WTC11 (cell line): ENCODE results near the gene CASKIN1. TPM values are rescaled to one million over a fixed set of nuclear protein-coding genes. Genes with fewer than 3 reads are reported as not detected.
A peak's percentile ranks its signal among the peaks of the same experiment; 100 is the strongest.

Source experiments
- ATAC-seq: fragments of 200-7000 bp; cut with Tn5 transposase; 2 replicates; pipeline ENCODE4 v1.10.0; 2021; ENCODE audit warnings: mild to moderate bottlenecking, moderate library complexity
- CTCF ChIA-PET: fragments of 300-600 bp; sonication (Branson Sonifier 250); formaldehyde crosslinking; loops from one replicate; lab custom pipeline; 2021; ENCODE audit warnings: antibody characterized with exemption; lab: Charles Lee
- POLR2A ChIA-PET: fragments of 350-600 bp; sonication (Branson Sonifier 250); formaldehyde crosslinking; loops from one replicate; lab custom pipeline; 2021; ENCODE audit warnings: antibody characterized with exemption; lab: Charles Lee
- DNase-seq: peaks from one replicate; pipeline ENCODE4 v3.0.0; 2021; ENCODE audit warnings: low spot score
- H3K27ac Mint-ChIP-seq: 2 replicates; pipeline ENCODE4 v1.8.0; 2021; ENCODE audit warnings: mixed read lengths
- H3K27me3 Mint-ChIP-seq: 2 replicates; pipeline ENCODE4 v1.8.0; 2021; ENCODE audit warnings: low read depth, mild to moderate bottlenecking, moderate library complexity, mixed read lengths
- H3K36me3 Mint-ChIP-seq: 2 replicates; pipeline ENCODE4 v1.8.0; 2021; ENCODE audit warnings: mixed read lengths
- H3K4me1 Mint-ChIP-seq: 2 replicates; pipeline ENCODE4 v1.8.0; 2022; ENCODE audit warnings: mixed read lengths
- H3K4me3 Mint-ChIP-seq: 2 replicates; pipeline ENCODE4 v1.8.0; 2021; ENCODE audit warnings: mild to moderate bottlenecking, moderate library complexity, mixed read lengths
- H3K9me3 Mint-ChIP-seq: 2 replicates; pipeline ENCODE4 v1.8.0; 2021; ENCODE audit warnings: mixed read lengths
- CREB1 ChIP-seq: sonication (generic); formaldehyde crosslinking; IDR thresholded peaks from 2 replicates; pipeline ENCODE4 v1.8.0; 2023; ENCODE audit warnings: mild to moderate bottlenecking, missing genetic modification reagents
- GABPB1 ChIP-seq: sonication (generic); formaldehyde crosslinking; IDR thresholded peaks from 2 replicates; pipeline ENCODE4 v1.8.1; 2023; ENCODE audit warnings: mild to moderate bottlenecking, missing genetic modification reagents
- MXD4 ChIP-seq: fragments of 250-450 bp; sonication (Bioruptor Pico); IDR thresholded peaks from 2 replicates; pipeline ENCODE4 v1.8.0; 2021; ENCODE audit warnings: mild to moderate bottlenecking, moderate library complexity, borderline replicate concordance
- MYBL2 ChIP-seq: sonication (generic); formaldehyde crosslinking; IDR thresholded peaks from 2 replicates; pipeline ENCODE4 v1.8.1; 2023; ENCODE audit warnings: mild to moderate bottlenecking, moderate library complexity, missing genetic modification reagents
- TCF7 ChIP-seq: sonication (generic); formaldehyde crosslinking; IDR thresholded peaks from 2 replicates; pipeline ENCODE4 v1.8.0; 2022; ENCODE audit warnings: mild to moderate bottlenecking, low read depth, missing genetic modification reagents, moderate library complexity
- ZNF317 ChIP-seq: sonication (generic); formaldehyde crosslinking; IDR thresholded peaks from 2 replicates; pipeline ENCODE4 v1.8.1; 2023; ENCODE audit warnings: low read depth, mild to moderate bottlenecking, moderate library complexity, missing genetic modification reagents, borderline replicate concordance
- total RNA-seq: library from RNA; stranded (reverse); gene quantifications from 3 replicates; pipeline ENCODE4 v1.2.3, GENCODE V29; 2021
- TF ChIP-seq, protein P1 (sequence below): sonication (generic); formaldehyde crosslinking; conservative IDR thresholded peaks from 2 replicates; pipeline ENCODE4 v1.8.1; 2023; ENCODE audit warnings: mild to moderate bottlenecking, low read depth, missing genetic modification reagents, moderate library complexity
- TF ChIP-seq, protein P2 (sequence below): fragments of 200-600 bp; IDR thresholded peaks from 2 replicates; pipeline ENCODE4 v1.8.0; 2022; ENCODE audit warnings: antibody characterized with exemption
- TF ChIP-seq, protein P3 (sequence below): sonication (generic); formaldehyde crosslinking; IDR thresholded peaks from 2 replicates; pipeline ENCODE4 v1.8.1; 2022; ENCODE audit warnings: low read depth, missing genetic modification reagents, borderline replicate concordance
- TF ChIP-seq, protein P4 (sequence below): sonication (generic); formaldehyde crosslinking; IDR thresholded peaks from 2 replicates; pipeline ENCODE4 v1.8.1; 2022; ENCODE audit warnings: mild to moderate bottlenecking, moderate library complexity, missing genetic modification reagents
- TF ChIP-seq, protein P5 (sequence below): sonication (generic); formaldehyde crosslinking; IDR thresholded peaks from 2 replicates; pipeline ENCODE4 v1.8.1; 2022; ENCODE audit warnings: missing genetic modification reagents, borderline replicate concordance

Gene CASKIN1
- total RNA-seq, 1 experiment from 2014 or later, result 9.4 TPM

DNA sequence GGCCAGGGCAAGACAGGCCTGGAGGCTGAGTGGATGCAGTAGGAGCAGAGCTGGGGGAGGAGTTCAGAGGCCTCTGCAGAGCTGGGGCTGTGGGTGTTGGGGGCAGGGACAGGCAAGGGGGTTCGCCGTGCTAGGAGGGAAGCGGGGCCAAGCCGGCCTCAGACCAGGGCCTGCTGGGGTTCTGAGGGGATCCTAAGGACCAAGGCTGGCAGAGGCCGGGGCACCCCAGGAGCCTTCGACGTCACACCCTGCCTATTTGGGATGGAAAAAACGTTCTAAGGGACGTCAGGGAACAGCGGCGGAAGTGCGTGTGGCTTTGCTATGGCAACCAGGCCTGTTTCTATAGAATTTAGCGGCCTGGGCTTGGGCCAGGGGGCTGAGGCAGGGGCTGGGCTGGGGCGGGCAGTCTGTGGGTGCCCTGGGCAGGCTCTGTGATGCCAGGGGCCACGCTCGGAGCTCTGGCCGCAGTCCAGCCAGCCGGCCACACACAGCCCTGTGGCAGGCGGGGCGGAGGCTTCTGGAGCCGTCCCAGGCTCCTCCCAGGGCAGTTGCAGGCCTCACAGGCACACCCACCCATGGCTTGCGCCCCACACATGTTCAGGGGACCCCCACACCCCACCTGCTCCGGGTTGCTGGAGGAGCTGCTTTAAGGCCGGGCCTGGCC is 37.1 kb downstream of the CASKIN1 start (continued):
- no peak for TF ChIP-seq TCF7 (CRISPR knock-in tag)
- TF ChIP-seq GABPB1 (CRISPR knock-in tag), result no peak
- TF ChIP-seq CREB1 (CRISPR knock-in tag), result no peak
- TF ChIP-seq, protein P1, sequence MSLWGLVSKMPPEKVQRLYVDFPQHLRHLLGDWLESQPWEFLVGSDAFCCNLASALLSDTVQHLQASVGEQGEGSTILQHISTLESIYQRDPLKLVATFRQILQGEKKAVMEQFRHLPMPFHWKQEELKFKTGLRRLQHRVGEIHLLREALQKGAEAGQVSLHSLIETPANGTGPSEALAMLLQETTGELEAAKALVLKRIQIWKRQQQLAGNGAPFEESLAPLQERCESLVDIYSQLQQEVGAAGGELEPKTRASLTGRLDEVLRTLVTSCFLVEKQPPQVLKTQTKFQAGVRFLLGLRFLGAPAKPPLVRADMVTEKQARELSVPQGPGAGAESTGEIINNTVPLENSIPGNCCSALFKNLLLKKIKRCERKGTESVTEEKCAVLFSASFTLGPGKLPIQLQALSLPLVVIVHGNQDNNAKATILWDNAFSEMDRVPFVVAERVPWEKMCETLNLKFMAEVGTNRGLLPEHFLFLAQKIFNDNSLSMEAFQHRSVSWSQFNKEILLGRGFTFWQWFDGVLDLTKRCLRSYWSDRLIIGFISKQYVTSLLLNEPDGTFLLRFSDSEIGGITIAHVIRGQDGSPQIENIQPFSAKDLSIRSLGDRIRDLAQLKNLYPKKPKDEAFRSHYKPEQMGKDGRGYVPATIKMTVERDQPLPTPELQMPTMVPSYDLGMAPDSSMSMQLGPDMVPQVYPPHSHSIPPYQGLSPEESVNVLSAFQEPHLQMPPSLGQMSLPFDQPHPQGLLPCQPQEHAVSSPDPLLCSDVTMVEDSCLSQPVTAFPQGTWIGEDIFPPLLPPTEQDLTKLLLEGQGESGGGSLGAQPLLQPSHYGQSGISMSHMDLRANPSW, result no peak

DNA sequence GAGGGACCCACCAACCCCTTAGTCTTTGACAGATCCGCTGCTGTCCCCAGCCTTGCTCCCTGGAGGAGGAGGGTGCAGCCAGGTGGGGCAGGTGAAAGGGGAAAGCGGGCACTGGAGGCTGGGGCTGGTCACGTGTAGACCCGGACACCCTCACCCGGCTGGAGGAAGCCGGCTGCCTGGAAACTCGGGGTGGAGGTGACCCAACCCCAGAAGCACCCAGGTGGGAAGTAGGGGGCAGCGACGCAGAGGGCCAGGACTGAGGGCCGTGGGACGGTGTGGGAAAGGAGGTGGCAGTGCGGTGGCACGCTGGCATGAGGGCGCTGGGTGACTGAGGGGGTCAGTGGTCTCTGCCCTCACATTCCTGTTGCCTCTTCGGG is 38.2 kb downstream of the CASKIN1 start:
- CTCF ChIA-PET, result interaction anchor here (1.3 kb wide), 1 partner anchor 37 kb away, joined by 4 read pairs; no protein-coding TSS in a partner anchor
- H3K27ac Mint-ChIP-seq, result peak overlapping the region; percentile 68; the same call in 1 of the 2 replicates

More for the DNA sequence above, 38.2 kb downstream of the CASKIN1 start:
- no peaks in the 10 kb centered on the region for H3K9me3 Mint-ChIP-seq
- TF ChIP-seq MXD4 (CRISPR knock-in tag) (no peak), ZNF317 (CRISPR knock-in tag) (no peak), MYBL2 (CRISPR knock-in tag) (no peak)
- TF ChIP-seq, protein P2, sequence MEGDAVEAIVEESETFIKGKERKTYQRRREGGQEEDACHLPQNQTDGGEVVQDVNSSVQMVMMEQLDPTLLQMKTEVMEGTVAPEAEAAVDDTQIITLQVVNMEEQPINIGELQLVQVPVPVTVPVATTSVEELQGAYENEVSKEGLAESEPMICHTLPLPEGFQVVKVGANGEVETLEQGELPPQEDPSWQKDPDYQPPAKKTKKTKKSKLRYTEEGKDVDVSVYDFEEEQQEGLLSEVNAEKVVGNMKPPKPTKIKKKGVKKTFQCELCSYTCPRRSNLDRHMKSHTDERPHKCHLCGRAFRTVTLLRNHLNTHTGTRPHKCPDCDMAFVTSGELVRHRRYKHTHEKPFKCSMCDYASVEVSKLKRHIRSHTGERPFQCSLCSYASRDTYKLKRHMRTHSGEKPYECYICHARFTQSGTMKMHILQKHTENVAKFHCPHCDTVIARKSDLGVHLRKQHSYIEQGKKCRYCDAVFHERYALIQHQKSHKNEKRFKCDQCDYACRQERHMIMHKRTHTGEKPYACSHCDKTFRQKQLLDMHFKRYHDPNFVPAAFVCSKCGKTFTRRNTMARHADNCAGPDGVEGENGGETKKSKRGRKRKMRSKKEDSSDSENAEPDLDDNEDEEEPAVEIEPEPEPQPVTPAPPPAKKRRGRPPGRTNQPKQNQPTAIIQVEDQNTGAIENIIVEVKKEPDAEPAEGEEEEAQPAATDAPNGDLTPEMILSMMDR, result no peak
- TF ChIP-seq, protein P3, sequence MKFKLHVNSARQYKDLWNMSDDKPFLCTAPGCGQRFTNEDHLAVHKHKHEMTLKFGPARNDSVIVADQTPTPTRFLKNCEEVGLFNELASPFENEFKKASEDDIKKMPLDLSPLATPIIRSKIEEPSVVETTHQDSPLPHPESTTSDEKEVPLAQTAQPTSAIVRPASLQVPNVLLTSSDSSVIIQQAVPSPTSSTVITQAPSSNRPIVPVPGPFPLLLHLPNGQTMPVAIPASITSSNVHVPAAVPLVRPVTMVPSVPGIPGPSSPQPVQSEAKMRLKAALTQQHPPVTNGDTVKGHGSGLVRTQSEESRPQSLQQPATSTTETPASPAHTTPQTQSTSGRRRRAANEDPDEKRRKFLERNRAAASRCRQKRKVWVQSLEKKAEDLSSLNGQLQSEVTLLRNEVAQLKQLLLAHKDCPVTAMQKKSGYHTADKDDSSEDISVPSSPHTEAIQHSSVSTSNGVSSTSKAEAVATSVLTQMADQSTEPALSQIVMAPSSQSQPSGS (CRISPR knock-in tag), result no peak
- TF ChIP-seq, protein P4, sequence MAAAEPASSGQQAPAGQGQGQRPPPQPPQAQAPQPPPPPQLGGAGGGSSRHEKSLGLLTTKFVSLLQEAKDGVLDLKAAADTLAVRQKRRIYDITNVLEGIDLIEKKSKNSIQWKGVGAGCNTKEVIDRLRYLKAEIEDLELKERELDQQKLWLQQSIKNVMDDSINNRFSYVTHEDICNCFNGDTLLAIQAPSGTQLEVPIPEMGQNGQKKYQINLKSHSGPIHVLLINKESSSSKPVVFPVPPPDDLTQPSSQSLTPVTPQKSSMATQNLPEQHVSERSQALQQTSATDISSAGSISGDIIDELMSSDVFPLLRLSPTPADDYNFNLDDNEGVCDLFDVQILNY (CRISPR knock-in tag), result no peak
- TF ChIP-seq, protein P5, sequence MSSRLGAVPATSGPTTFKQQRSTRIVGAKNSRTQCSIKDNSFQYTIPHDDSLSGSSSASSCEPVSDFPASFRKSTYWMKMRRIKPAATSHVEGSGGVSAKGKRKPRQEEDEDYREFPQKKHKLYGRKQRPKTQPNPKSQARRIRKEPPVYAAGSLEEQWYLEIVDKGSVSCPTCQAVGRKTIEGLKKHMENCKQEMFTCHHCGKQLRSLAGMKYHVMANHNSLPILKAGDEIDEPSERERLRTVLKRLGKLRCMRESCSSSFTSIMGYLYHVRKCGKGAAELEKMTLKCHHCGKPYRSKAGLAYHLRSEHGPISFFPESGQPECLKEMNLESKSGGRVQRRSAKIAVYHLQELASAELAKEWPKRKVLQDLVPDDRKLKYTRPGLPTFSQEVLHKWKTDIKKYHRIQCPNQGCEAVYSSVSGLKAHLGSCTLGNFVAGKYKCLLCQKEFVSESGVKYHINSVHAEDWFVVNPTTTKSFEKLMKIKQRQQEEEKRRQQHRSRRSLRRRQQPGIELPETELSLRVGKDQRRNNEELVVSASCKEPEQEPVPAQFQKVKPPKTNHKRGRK (CRISPR knock-in tag), result no peak
- TF ChIP-seq, all 79 proteins: peak for 0
- peaks cover 29% of the 10 kb centered on the region for H3K4me1 Mint-ChIP-seq
- no peaks in the 10 kb centered on the region; the same call in 1 of the 2 replicates for H3K27me3 Mint-ChIP-seq
- POLR2A ChIA-PET, result no interaction called here
- no peak for DNase-seq
- no peak for ATAC-seq
- H3K4me3 Mint-ChIP-seq, result peak overlapping the region; percentile 99; the same call in 1 of the 2 replicates
- H3K36me3 Mint-ChIP-seq, result peaks cover 23% of the 10 kb centered on the region
